ENCODE measurements around the gene MPPED2.

The MPPED2 gene

GRCh38 chr11:30453705-30454104 is 132.4 kb downstream of the MPPED2 start:
- DNase-seq (ENCODE audit: low read depth): no peak

GRCh38 chr11:30452842-30453241 is 133.3 kb downstream of the MPPED2 start:
- no peak for DNase-seq (ENCODE audit: low read depth)

GRCh38 chr11:30452114-30452513 is 134.0 kb downstream of the MPPED2 start:
- no peak for DNase-seq (ENCODE audit: low read depth)

- no peak for DNase-seq (ENCODE audit: low read depth)
Observed at GRCh38 chr11:30451626-30452025, 134.5 kb downstream of the MPPED2 start.

GRCh38 chr11:30451167-30451566 is 135.0 kb downstream of the MPPED2 start:
- no peak for DNase-seq (ENCODE audit: low read depth)

GRCh38 chr11:30447058-30447640 is 139.0 kb downstream of the MPPED2 start:
- no peak for DNase-seq (ENCODE audit: low read depth)

- DNase-seq (ENCODE audit: low read depth): no peak
Observed at GRCh38 chr11:30446520-30446919, 139.6 kb downstream of the MPPED2 start.

GRCh38 chr11:30445056-30445455 is 141.1 kb downstream of the MPPED2 start:
- no peak for DNase-seq (ENCODE audit: low read depth)

- DNase-seq (ENCODE audit: low read depth): no peak
Observed at GRCh38 chr11:30440510-30440909, 145.6 kb downstream of the MPPED2 start.

- no peak for DNase-seq (ENCODE audit: low read depth)
Observed at GRCh38 chr11:30436801-30437200, 149.4 kb downstream of the MPPED2 start.

- no peak for DNase-seq (ENCODE audit: low read depth)
Observed at GRCh38 chr11:30435488-30435887, 150.7 kb downstream of the MPPED2 start.

- DNase-seq (ENCODE audit: low read depth): no peak
Observed at GRCh38 chr11:30434901-30435300, 151.3 kb downstream of the MPPED2 start.

GRCh38 chr11:30433831-30434230 is 152.3 kb downstream of the MPPED2 start:
- no peak for DNase-seq (ENCODE audit: low read depth)

GRCh38 chr11:30432716-30433115 is 153.4 kb downstream of the MPPED2 start:
- no peak for DNase-seq (ENCODE audit: low read depth)

- no peak for DNase-seq (ENCODE audit: low read depth)
Observed at GRCh38 chr11:30432178-30432577, 154.0 kb downstream of the MPPED2 start.

GRCh38 chr11:30431127-30431814 is 154.9 kb downstream of the MPPED2 start:
- no peak for DNase-seq (ENCODE audit: low read depth)

- DNase-seq (ENCODE audit: low read depth): no peak
Observed at GRCh38 chr11:30429550-30429949, 156.6 kb downstream of the MPPED2 start.

- DNase-seq (ENCODE audit: low read depth): no peak
Observed at GRCh38 chr11:30426781-30427180, 159.4 kb downstream of the MPPED2 start.

GRCh38 chr11:30424844-30425243 is 161.3 kb downstream of the MPPED2 start:
- no peak for DNase-seq (ENCODE audit: low read depth)

GRCh38 chr11:30424321-30424720 is 161.8 kb downstream of the MPPED2 start:
- DNase-seq (ENCODE audit: low read depth): no peak

- no peak for DNase-seq (ENCODE audit: low read depth)
Observed at GRCh38 chr11:30423886-30424285, 162.3 kb downstream of the MPPED2 start.

GRCh38 chr11:30423279-30423648 is 162.9 kb downstream of the MPPED2 start:
- no peak for DNase-seq (ENCODE audit: low read depth)

GRCh38 chr11:30422447-30423278 is 163.5 kb downstream of the MPPED2 start:
- DNase-seq (ENCODE audit: low read depth): no peak
